Measurements from ENCODE around the gene SLC35F1. TPM values are rescaled to one million over a fixed set of nuclear protein-coding genes. Genes with fewer than 3 reads are reported as not detected.

SLC35F1 gene
- total RNA-seq, 4 donors from 2014 or later: 0.74 to 12.0 (median 2.3) TPM

DNA sequence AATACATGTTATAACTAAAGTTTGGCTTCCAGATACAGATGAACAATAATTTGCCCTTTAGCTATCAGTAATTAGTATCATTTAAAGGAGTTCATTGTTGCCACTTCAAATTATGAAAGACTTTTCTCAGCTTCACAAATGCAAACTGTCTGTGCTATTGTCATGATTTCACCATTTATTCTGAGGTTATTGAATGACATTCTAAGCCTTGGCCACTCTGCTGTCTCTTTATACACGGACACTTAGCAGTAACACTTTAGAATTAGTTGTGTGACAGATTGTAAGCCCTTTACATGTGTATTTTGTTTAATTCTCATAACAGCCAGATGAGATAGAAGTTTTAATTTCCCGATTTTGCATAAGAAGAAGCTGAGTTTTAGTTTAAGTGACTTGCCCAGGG is 176.6 kb downstream of the SLC35F1 start:
- no peak for TF ChIP-seq CTCF (IDR thresholded peaks at IDR 0.05)
- ATAC-seq (ENCODE audit: low FRiP score) (no peak), DNase-seq (ENCODE audit: low spot score) (no peak)

- no peak for TF ChIP-seq CTCF (IDR thresholded peaks at IDR 0.05)
- DNase-seq (ENCODE audit: low spot score): no peak
- no peak for ATAC-seq (ENCODE audit: low FRiP score)
Observed at GRCh38 chr6:118085665-118086064, 178.6 kb downstream of the SLC35F1 start.

DNA sequence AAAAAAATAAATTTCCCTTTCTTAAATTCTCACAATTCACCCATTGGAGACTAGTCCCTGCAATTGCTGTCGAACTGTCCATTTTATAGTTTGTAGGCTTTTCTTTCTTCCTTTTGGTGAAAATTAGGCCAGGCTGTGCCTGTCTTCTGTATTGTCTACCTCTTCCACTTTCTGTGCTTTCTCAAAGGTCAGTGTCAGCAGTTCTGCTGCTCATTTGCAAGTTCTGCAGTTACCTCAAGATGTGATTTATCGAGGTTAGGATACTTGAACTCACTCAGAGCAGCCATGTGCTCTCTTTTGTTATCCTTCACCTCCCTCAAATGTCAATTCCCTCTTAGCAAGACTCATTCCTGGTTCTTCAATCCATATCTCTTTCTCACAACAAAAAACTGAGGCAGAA is 179.1 kb downstream of the SLC35F1 start:
- DNase-seq (ENCODE audit: low spot score): no peak
- ATAC-seq (ENCODE audit: low FRiP score): no peak
- no peak for TF ChIP-seq CTCF (IDR thresholded peaks at IDR 0.05)

- DNase-seq (ENCODE audit: low spot score): no peak
- ATAC-seq (ENCODE audit: low FRiP score): no peak
- TF ChIP-seq CTCF (IDR thresholded peaks at IDR 0.05): no peak
Observed at GRCh38 chr6:118092086-118092485, 185.0 kb downstream of the SLC35F1 start.

GRCh38 chr6:118097576-118097975 is 190.5 kb downstream of the SLC35F1 start:
- DNase-seq (ENCODE audit: low spot score) (no peak), ATAC-seq (ENCODE audit: low FRiP score) (no peak)
- TF ChIP-seq CTCF (IDR thresholded peaks at IDR 0.05): no peak

GRCh38 chr6:118100717-118101116 is 193.7 kb downstream of the SLC35F1 start:
- no peak for TF ChIP-seq CTCF (IDR thresholded peaks at IDR 0.05)
- ATAC-seq (ENCODE audit: low FRiP score): no peak
- DNase-seq (ENCODE audit: low spot score): no peak

DNA sequence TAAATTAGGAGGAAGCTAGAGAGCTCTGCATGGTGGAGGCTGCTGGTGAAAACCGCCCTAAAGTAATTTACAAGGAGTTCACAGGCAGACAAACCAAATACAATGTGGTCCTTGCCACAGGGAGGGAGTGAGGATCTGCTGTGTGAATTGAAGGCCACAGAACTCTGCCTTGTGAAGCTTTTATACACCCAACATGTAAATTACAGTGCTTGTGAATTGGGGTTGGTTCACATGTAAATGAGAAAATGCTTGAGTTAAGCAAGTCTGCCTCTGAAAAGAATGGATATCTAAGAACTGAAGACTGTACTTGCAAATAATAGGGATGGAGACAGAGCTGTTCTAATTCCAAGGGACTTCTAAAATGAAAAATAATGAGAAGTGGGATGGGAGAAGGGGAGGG is 194.2 kb downstream of the SLC35F1 start:
- no peak for TF ChIP-seq CTCF (IDR thresholded peaks at IDR 0.05)
- ATAC-seq (ENCODE audit: low FRiP score) (no peak), DNase-seq (ENCODE audit: low spot score) (no peak)
